ENCODE measurements around the gene ARFIP2.

GRCh38 chr11:6476571-6476970 lies 4.6 kb downstream of the ARFIP2 start:
- TF ChIP-seq CTCF (IDR thresholded peaks at IDR 0.05) (no peak), POLR2A (IDR thresholded peaks at IDR 0.05) (no peak), EP300 (IDR thresholded peaks at IDR 0.05; ENCODE audit: low read depth) (no peak), POLR2AphosphoS5 (IDR thresholded peaks at IDR 0.05) (no peak)

Measured in transverse colon (tissue), 4 donors.